A549 (cell line): ENCODE measurements around the gene ZNF789.

Experiments used
- CBX2 ChIP-seq: fragments of 200-600 bp; sonication (generic); IDR thresholded peaks from 2 replicates; pipeline ENCODE4 v1.6.1; 2016; ENCODE audit warnings: low read depth, mild to moderate bottlenecking, borderline replicate concordance
- CEBPB ChIP-seq, 2 experiments: fragments of >200 bp in 1 of 2; sonication (Bioruptor Twin) in 1 of 2; formaldehyde crosslinking in 1 of 2; IDR thresholded peaks; 2 replicates each; pipeline ENCODE4 v1.6.1; 2012 to 2016
- FOSL2 ChIP-seq, 2 experiments: fragments of 450-650 bp in 1 of 2; fragments of >200 bp in 1 of 2; sonication (Bioruptor Twin) in 1 of 2; formaldehyde crosslinking; IDR thresholded peaks; 2 replicates each; pipeline versions ENCODE4 v1.5.0 to v1.6.1; 2016 to 2020; ENCODE audit warnings: mild to moderate bottlenecking in 1 of 2, moderate library complexity in 1 of 2
- HOXA7 ChIP-seq: fragments of 250-450 bp; sonication (Bioruptor Pico); IDR thresholded peaks from 2 replicates; pipeline ENCODE4 v1.5.0; 2020; ENCODE audit warnings: mild to moderate bottlenecking, moderate library complexity
- NFE2L2 ChIP-seq: fragments of 150-350 bp; conservative IDR thresholded peaks from 2 replicates; pipeline ENCODE4 v1.6.1; 2014; ENCODE audit warnings: low read length
- NR3C1 ChIP-seq: fragments of >200 bp; sonication (Bioruptor Twin); formaldehyde crosslinking; IDR thresholded peaks from 3 replicates; pipeline ENCODE4 v1.6.1; 2017
- RCOR1 ChIP-seq: fragments of 150-350 bp; IDR thresholded peaks from 2 replicates; pipeline ENCODE4 v1.6.1; 2014; ENCODE audit warnings: antibody characterized with exemption, low read length, low read depth
- TF ChIP-seq, protein P1 (sequence below): fragments of >200 bp; sonication (Bioruptor Twin); formaldehyde crosslinking; IDR thresholded peaks from 3 replicates; pipeline ENCODE4 v1.5.1; 2016
- TF ChIP-seq, protein P2 (sequence below): IDR thresholded peaks from 2 replicates; pipeline ENCODE4 v1.6.1; 2012

DNA sequence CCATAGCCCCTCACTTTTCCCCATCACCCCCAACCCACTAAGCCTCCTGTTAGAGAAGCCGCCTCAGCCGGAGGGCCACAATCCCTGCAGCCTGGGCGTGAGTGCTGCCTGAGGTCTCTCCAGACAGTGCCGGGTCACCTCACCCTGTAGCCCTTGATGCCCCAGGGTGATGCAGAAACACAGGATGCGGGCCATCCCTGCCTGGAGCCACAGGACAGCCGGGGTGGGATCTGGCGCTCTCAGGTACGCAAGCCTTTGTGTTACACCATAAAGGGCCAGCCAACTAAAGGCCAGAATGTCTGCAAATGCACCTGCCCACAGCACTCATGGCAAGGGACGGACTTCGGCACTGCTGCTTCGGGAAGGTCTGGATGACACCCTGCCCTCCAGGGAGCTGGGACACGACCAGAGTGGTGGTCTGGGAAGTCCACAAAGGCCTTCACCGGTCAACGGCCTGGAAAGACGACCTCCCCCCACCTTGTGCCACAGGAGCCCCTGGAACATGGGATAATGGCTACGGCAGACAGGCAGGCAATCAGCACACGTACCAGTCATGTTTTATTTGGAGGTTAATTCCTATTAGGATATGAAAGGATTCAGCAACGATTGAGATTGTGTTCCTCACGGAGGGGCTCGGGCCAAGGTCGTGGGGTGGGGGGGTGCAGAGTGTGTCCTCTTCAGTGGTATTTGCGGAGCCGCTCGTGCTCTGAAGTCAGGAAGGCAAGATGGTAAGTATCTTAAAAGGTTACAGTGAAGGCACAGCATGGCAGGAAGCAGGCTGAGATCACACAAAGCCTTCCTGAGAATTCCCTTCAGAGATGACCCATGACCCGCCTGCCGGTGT is 14.8 kb upstream of the ZNF789 start:
- TF ChIP-seq, protein P1, sequence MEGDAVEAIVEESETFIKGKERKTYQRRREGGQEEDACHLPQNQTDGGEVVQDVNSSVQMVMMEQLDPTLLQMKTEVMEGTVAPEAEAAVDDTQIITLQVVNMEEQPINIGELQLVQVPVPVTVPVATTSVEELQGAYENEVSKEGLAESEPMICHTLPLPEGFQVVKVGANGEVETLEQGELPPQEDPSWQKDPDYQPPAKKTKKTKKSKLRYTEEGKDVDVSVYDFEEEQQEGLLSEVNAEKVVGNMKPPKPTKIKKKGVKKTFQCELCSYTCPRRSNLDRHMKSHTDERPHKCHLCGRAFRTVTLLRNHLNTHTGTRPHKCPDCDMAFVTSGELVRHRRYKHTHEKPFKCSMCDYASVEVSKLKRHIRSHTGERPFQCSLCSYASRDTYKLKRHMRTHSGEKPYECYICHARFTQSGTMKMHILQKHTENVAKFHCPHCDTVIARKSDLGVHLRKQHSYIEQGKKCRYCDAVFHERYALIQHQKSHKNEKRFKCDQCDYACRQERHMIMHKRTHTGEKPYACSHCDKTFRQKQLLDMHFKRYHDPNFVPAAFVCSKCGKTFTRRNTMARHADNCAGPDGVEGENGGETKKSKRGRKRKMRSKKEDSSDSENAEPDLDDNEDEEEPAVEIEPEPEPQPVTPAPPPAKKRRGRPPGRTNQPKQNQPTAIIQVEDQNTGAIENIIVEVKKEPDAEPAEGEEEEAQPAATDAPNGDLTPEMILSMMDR = no peak
- TF ChIP-seq FOSL2 (IDR thresholded peaks at IDR 0.05) = no peak
- TF ChIP-seq FOSL2 (CRISPR knock-in tag; IDR thresholded peaks at IDR 0.05) = no peak
- TF ChIP-seq RCOR1 = no peak
- TF ChIP-seq, protein P2, sequence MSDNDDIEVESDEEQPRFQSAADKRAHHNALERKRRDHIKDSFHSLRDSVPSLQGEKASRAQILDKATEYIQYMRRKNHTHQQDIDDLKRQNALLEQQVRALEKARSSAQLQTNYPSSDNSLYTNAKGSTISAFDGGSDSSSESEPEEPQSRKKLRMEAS = no peak
- no peak for TF ChIP-seq CEBPB (IDR thresholded peaks at IDR 0.05)
- no peak for TF ChIP-seq CBX2
- TF ChIP-seq HOXA7 (CRISPR knock-in tag) = no peak
- TF ChIP-seq NR3C1 = no peak
- TF ChIP-seq NFE2L2 = no peak
